ENCODE data around the gene HSF2BP. TPM values are rescaled to one million over a fixed set of nuclear protein-coding genes. Genes with fewer than 3 reads are reported as not detected.

The HSF2BP gene
- total RNA-seq, 1 donor from 2014 or later = 3.4 TPM

- no peak for DNase-seq (ENCODE audit: extremely low spot score, unreplicated experiment)
- Mint-ChIP-seq H3K27me3 (ENCODE audit: unreplicated experiment) (no peaks in the 10 kb centered on the region), H3K9me3 (ENCODE audit: unreplicated experiment) (no peaks in the 10 kb centered on the region), H3K27ac (ENCODE audit: unreplicated experiment) (no peak overlapping the region), H3K36me3 (ENCODE audit: unreplicated experiment) (peaks cover 46% of the 10 kb centered on the region), H3K4me1 (ENCODE audit: unreplicated experiment) (no peaks in the 10 kb centered on the region), H3K4me3 (ENCODE audit: unreplicated experiment) (no peak overlapping the region)
- TF ChIP-seq, protein P1, sequence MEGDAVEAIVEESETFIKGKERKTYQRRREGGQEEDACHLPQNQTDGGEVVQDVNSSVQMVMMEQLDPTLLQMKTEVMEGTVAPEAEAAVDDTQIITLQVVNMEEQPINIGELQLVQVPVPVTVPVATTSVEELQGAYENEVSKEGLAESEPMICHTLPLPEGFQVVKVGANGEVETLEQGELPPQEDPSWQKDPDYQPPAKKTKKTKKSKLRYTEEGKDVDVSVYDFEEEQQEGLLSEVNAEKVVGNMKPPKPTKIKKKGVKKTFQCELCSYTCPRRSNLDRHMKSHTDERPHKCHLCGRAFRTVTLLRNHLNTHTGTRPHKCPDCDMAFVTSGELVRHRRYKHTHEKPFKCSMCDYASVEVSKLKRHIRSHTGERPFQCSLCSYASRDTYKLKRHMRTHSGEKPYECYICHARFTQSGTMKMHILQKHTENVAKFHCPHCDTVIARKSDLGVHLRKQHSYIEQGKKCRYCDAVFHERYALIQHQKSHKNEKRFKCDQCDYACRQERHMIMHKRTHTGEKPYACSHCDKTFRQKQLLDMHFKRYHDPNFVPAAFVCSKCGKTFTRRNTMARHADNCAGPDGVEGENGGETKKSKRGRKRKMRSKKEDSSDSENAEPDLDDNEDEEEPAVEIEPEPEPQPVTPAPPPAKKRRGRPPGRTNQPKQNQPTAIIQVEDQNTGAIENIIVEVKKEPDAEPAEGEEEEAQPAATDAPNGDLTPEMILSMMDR (IDR thresholded peaks at IDR 0.05) = no peak
Observed at GRCh38 chr21:43679951-43680350, 20.7 kb upstream of the HSF2BP start.

DNA sequence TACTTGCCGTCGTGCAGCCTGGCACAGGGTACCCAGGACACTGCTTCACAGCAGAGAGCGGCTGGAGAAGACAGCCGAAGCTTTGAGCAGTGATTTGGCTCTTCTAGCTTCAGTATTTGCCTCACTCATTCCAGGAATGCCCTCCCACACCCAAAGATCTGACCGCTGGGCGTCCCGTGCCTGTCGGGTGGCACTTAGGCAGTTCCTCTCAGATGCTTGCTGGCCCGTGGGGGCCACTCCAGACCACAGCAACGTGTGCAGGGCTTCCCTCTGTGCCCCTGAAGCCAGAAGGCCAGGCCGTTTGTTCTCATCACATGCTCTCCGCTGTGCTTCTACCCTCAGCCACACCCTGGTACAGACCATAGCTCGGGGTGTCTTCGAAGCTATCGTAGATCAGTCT, 17.1 kb upstream of the HSF2BP start:
- peaks cover 41% of the 10 kb centered on the region for H3K36me3 Mint-ChIP-seq (ENCODE audit: unreplicated experiment)
- no peak overlapping the region for H3K4me3 Mint-ChIP-seq (ENCODE audit: unreplicated experiment)
- no peaks in the 10 kb centered on the region for H3K9me3 Mint-ChIP-seq (ENCODE audit: unreplicated experiment)
- H3K4me1 Mint-ChIP-seq (ENCODE audit: unreplicated experiment) = no peaks in the 10 kb centered on the region
- no peaks in the 10 kb centered on the region for H3K27me3 Mint-ChIP-seq (ENCODE audit: unreplicated experiment)
- H3K27ac Mint-ChIP-seq (ENCODE audit: unreplicated experiment) = no peak overlapping the region
- TF ChIP-seq, protein P1 (IDR thresholded peaks at IDR 0.05) = no peak
- no peak for DNase-seq (ENCODE audit: extremely low spot score, unreplicated experiment)

DNA sequence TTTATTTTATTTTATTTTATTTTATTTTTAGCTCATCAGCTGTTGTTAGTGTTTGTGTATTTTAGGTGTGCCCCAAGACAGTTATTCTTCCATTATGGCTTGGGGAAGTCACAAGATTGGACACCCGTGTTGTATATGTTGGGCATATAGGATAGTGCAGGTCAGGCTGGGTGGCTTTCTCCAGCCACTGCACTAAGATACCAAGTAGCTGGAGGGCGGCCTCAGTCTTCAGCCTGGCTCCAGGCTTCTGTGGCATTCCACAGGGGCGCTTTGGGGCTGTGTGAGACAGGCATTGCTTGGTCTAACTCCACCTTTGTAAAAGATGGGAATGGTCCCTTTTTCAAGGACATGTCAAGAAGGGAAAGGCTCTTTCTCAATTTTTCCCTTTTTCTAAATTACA, 16.6 kb upstream of the HSF2BP start:
- Mint-ChIP-seq H3K9me3 (ENCODE audit: unreplicated experiment) (no peaks in the 10 kb centered on the region), H3K36me3 (ENCODE audit: unreplicated experiment) (peaks cover 41% of the 10 kb centered on the region), H3K4me3 (ENCODE audit: unreplicated experiment) (no peak overlapping the region), H3K27ac (ENCODE audit: unreplicated experiment) (no peak overlapping the region), H3K4me1 (ENCODE audit: unreplicated experiment) (no peaks in the 10 kb centered on the region), H3K27me3 (ENCODE audit: unreplicated experiment) (no peaks in the 10 kb centered on the region)
- TF ChIP-seq, protein P1 (IDR thresholded peaks at IDR 0.05) = no peak
- DNase-seq (ENCODE audit: extremely low spot score, unreplicated experiment) = no peak

GRCh38 chr21:43669828-43670605, 10.7 kb upstream of the HSF2BP start:
- H3K27ac Mint-ChIP-seq (ENCODE audit: unreplicated experiment) = no peak overlapping the region
- no peak overlapping the region for H3K4me3 Mint-ChIP-seq (ENCODE audit: unreplicated experiment)
- TF ChIP-seq, protein P1 (IDR thresholded peaks at IDR 0.05) = no peak
- DNase-seq (ENCODE audit: extremely low spot score, unreplicated experiment) = no peak
- no peaks in the 10 kb centered on the region for H3K4me1 Mint-ChIP-seq (ENCODE audit: unreplicated experiment)
- H3K36me3 Mint-ChIP-seq (ENCODE audit: unreplicated experiment) = peaks cover 27% of the 10 kb centered on the region
- H3K9me3 Mint-ChIP-seq (ENCODE audit: unreplicated experiment) = peaks cover 4% of the 10 kb centered on the region
- H3K27me3 Mint-ChIP-seq (ENCODE audit: unreplicated experiment) = no peaks in the 10 kb centered on the region

GRCh38 chr21:43667191-43667904, 8.1 kb upstream of the HSF2BP start:
- no peak for DNase-seq (ENCODE audit: extremely low spot score, unreplicated experiment)
- H3K27ac Mint-ChIP-seq (ENCODE audit: unreplicated experiment) = no peak overlapping the region
- H3K9me3 Mint-ChIP-seq (ENCODE audit: unreplicated experiment) = peaks cover 4% of the 10 kb centered on the region
- H3K36me3 Mint-ChIP-seq (ENCODE audit: unreplicated experiment) = peaks cover 25% of the 10 kb centered on the region
- H3K4me3 Mint-ChIP-seq (ENCODE audit: unreplicated experiment) = no peak overlapping the region
- H3K27me3 Mint-ChIP-seq (ENCODE audit: unreplicated experiment) = no peaks in the 10 kb centered on the region
- TF ChIP-seq, protein P1 (IDR thresholded peaks at IDR 0.05) = no peak
- H3K4me1 Mint-ChIP-seq (ENCODE audit: unreplicated experiment) = no peaks in the 10 kb centered on the region
